Uterus (tissue), 4 donors: Measurements from ENCODE around the gene GJB4. TPM values are rescaled to one million over a fixed set of nuclear protein-coding genes. Genes with fewer than 3 reads are reported as not detected.
"Not testable (repeated sequence)": the region's sequence is repeated elsewhere in the genome, so short reads cannot be mapped to it uniquely, and the experiment has no call there.

Experiments
- DNase-seq, 2 donors: peaks; one replicate each; pipeline ENCODE4 v3.0.0-alpha.2; 2019 to 2020
- H3K27ac ChIP-seq, 2 donors: fragments of 200-600 bp; sonication (generic); 1 replicate in 1 of 2; 2 replicates in 1 of 2; pipeline ENCODE4 v1.5.1; 2016 to 2018
- H3K27me3 ChIP-seq, 2 donors: fragments of 200-600 bp; sonication (generic); one replicate each; pipeline ENCODE4 v1.5.1; 2018 to 2019; ENCODE audit warnings: control low read depth in 1 of 2
- H3K36me3 ChIP-seq, 2 donors: fragments of 200-600 bp; sonication (generic); one replicate each; pipeline ENCODE4 v1.5.1; 2019; ENCODE audit warnings: control low read depth in 1 of 2
- H3K4me1 ChIP-seq, 2 donors: fragments of 200-600 bp; sonication (generic); one replicate each; pipeline ENCODE4 v1.5.1; 2018 to 2019; ENCODE audit warnings: control low read depth in 1 of 2
- H3K4me3 ChIP-seq, 2 donors: fragments of 200-600 bp; sonication (generic); 1 replicate in 1 of 2; 2 replicates in 1 of 2; pipeline ENCODE4 v1.5.1; 2018 to 2019; ENCODE audit warnings: mild to moderate bottlenecking in 1 of 2
- H3K9me3 ChIP-seq, 2 donors: fragments of 200-600 bp; sonication (generic); one replicate each; pipeline ENCODE4 v1.5.1; 2019; ENCODE audit warnings: control low read depth in 1 of 2
- POLR2A ChIP-seq, 2 donors: fragments of 450-650 bp; IDR thresholded peaks; one replicate each; pipeline ENCODE4 v1.6.1; 2016; ENCODE audit warnings: antibody characterized with exemption in 2 of 2, mild to moderate bottlenecking in 1 of 2, moderate library complexity in 1 of 2
- intact Hi-C: fragments of 100-400 bp; cut with DNase I; formaldehyde crosslinking; loops from one replicate; pipeline ENCODE4 v1.15.1; 2023; ENCODE audit warnings: low total_unique reads
- total RNA-seq, 4 donors: library from RNA; depleted of rRNA in 3 of 4; stranded (reverse); fragments of >200 nt in 3 of 4; gene quantifications; one replicate each; pipeline versions ENCODE4 v1.1.0 to v1.2.4, GENCODE V29; 2014 to 2023
- TF ChIP-seq, protein P1 (sequence below), 4 experiments: fragments of 200-600 bp in 2 of 4; fragments of 450-650 bp in 2 of 4; sonication (generic) in 2 of 4; IDR thresholded peaks; one replicate each; pipeline ENCODE4 v1.5.1; 2016 to 2019; ENCODE audit warnings: antibody characterized with exemption in 4 of 4, mild to moderate bottlenecking in 2 of 4, moderate library complexity in 1 of 4
- donor health status: DM: yes; HTN: yes; CAD: no.

Gene GJB4
- total RNA-seq, 4 donors from 2014 or later, result not detected

DNA sequence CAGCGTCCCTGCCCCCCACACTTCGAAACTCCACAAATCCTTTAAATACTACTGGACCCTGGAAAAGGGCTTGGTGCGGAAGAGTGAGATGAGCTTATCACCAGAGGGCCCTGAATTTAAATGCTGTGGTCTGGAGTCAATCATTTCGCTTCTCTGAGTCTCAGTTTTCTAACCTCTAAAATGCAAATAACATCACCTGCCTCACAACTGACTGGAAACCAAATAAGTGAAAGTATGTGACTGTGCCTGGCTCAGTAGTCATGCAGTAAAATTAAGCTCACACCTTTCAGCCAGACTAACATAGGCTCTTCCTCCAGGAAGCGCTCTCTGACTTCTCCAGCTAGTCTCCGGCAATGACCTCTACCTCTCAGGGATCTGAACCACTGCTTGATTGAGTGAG, 37.5 kb downstream of the GJB4 start:
- H3K4me1 ChIP-seq, result no peaks in the 10 kb centered on the region
- H3K4me3 ChIP-seq, result no peak overlapping the region
- no peaks in the 10 kb centered on the region for H3K36me3 ChIP-seq
- no peak for DNase-seq
- H3K9me3 ChIP-seq, result no peaks in the 10 kb centered on the region
- H3K27ac ChIP-seq, result peak overlapping the region in 1 of 2 donors; percentile 77
- intact Hi-C loops, result no loop called here
- H3K27me3 ChIP-seq, result no peaks in the 10 kb centered on the region
- TF ChIP-seq, protein P1, sequence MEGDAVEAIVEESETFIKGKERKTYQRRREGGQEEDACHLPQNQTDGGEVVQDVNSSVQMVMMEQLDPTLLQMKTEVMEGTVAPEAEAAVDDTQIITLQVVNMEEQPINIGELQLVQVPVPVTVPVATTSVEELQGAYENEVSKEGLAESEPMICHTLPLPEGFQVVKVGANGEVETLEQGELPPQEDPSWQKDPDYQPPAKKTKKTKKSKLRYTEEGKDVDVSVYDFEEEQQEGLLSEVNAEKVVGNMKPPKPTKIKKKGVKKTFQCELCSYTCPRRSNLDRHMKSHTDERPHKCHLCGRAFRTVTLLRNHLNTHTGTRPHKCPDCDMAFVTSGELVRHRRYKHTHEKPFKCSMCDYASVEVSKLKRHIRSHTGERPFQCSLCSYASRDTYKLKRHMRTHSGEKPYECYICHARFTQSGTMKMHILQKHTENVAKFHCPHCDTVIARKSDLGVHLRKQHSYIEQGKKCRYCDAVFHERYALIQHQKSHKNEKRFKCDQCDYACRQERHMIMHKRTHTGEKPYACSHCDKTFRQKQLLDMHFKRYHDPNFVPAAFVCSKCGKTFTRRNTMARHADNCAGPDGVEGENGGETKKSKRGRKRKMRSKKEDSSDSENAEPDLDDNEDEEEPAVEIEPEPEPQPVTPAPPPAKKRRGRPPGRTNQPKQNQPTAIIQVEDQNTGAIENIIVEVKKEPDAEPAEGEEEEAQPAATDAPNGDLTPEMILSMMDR (IDR thresholded peaks at IDR 0.05), result no peak
- no peak for TF ChIP-seq POLR2A (IDR thresholded peaks at IDR 0.05)

DNA sequence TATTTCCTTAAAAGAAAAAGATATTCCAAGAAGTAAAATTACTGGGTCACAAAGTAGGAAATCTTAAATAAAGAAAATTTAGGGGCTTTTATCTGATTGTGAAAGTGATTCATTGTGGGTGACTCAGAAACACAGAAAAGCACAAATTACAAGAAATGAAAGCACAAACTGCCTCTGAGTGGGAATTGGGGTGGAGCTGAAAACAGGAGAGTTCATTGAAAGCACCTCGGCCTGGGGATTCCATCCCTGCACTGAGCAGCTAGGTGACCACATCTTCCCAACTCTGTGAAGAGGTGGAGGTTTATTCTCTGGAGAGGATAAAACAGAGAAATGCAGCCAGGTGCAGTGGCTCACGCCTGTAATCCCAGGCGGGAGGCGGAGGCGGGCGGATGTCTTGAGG, 40.7 kb downstream of the GJB4 start:
- Histone ChIP-seq H3K9me3 (no peaks in the 10 kb centered on the region), H3K4me1 (no peaks in the 10 kb centered on the region), H3K4me3 (no peak overlapping the region), H3K36me3 (no peaks in the 10 kb centered on the region), H3K27ac (peak overlapping the region in 1 of 2 donors; percentile 41), H3K27me3 (no peaks in the 10 kb centered on the region)
- DNase-seq, result no peak
- TF ChIP-seq POLR2A (IDR thresholded peaks at IDR 0.05), result no peak
- TF ChIP-seq, protein P1 (IDR thresholded peaks at IDR 0.05), result no peak
- intact Hi-C loops, result no loop called here

DNA sequence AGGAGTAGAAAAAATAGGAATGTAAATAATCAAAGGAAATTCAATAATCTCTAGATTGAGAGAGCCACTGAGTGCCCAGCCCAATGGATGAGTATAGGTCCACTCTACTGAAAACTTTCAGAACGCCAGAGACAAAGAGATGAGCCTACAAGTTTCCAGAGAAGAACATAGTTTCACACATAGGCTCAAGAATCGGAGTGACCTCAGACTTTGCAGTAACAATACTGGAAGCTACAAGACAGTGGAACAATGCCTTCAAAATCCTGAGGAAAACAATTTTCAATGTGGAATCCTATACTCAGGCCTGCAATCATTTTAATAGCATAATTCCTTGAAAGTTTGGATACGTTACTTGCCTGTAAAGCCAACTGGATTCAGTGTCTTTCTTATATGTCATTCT, 44.2 kb downstream of the GJB4 start:
- Histone ChIP-seq H3K27ac (no peak overlapping the region), H3K4me3 (no peak overlapping the region), H3K27me3 (no peaks in the 10 kb centered on the region), H3K36me3 (no peaks in the 10 kb centered on the region), H3K4me1 (no peaks in the 10 kb centered on the region), H3K9me3 (no peaks in the 10 kb centered on the region)
- DNase-seq, result no peak
- TF ChIP-seq POLR2A (IDR thresholded peaks at IDR 0.05), result no peak
- TF ChIP-seq, protein P1 (IDR thresholded peaks at IDR 0.05), result no peak
- intact Hi-C loops, result no loop called here

DNA sequence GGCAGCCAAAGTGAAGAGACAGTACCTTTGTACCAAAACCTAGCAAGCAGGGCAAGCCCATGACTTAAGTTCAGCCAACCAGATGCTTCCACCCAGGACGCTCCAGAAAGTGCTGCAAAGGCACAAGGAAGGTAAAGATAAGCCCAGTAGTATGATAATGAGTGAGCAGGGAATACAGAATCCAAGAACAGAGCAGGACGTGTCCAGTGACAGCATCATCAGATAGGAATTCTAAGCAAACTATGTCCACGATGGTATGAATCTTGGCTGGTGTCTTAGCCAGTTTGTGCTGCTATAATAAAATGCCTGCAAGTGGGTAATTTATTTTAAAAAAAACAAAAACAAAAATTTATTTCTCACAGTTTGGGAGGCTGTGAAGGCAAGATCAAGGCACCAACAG, 46.9 kb downstream of the GJB4 start:
- intact Hi-C loops, result no loop called here
- TF ChIP-seq POLR2A (IDR thresholded peaks at IDR 0.05), result no peak
- TF ChIP-seq, protein P1 (IDR thresholded peaks at IDR 0.05), result no peak
- Histone ChIP-seq H3K4me1 (no peaks in the 10 kb centered on the region), H3K9me3 (no peaks in the 10 kb centered on the region), H3K27me3 (no peaks in the 10 kb centered on the region), H3K4me3 (no peak overlapping the region), H3K36me3 (no peaks in the 10 kb centered on the region), H3K27ac (no peak overlapping the region)
- no peak for DNase-seq

DNA sequence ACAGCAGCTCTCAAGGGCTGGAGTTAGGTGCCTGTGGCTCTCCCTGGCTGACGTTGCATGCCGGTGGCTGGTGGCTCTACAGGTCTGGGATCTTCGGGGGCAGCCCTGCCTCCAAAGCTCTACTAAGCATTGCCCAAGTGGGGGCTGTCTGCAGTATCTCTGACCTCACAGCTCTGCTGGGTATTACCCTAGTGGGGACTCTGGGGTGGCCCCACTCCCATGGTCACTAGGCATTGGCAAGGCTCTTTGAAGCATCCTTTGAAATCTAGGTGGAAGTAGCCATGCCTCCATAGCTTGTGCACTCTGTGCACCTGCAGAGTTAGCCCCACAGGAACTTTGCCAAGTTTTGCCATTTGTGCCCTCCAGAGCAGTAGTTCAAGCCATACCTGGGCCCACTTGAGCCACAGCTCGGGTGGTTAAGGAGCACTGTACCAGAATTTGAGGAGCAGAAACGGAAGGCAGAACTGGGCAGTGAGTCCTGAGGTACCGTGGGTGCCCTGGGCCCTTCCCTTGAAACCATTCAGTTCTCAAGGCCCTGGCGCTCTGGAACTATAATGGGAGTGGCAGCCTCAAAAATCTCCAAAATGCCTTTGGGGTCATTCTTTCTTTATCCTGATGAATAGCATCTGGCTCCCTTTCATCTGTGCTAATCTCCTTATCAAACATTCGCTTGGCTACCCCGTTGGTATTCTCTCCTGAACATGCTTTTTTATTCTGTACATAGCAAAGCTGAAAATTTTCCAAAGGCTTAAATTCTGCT, 48.7 kb downstream of the GJB4 start:
- TF ChIP-seq, protein P1 (IDR thresholded peaks at IDR 0.05), result no peak
- no peak for TF ChIP-seq POLR2A (IDR thresholded peaks at IDR 0.05)
- Histone ChIP-seq H3K4me1 (no peaks in the 10 kb centered on the region), H3K9me3 (no peaks in the 10 kb centered on the region), H3K4me3 (no peak overlapping the region), H3K36me3 (no peaks in the 10 kb centered on the region), H3K27ac (no peak overlapping the region), H3K27me3 (no peaks in the 10 kb centered on the region)
- DNase-seq, result no peak
- intact Hi-C loops, result no loop called here

DNA sequence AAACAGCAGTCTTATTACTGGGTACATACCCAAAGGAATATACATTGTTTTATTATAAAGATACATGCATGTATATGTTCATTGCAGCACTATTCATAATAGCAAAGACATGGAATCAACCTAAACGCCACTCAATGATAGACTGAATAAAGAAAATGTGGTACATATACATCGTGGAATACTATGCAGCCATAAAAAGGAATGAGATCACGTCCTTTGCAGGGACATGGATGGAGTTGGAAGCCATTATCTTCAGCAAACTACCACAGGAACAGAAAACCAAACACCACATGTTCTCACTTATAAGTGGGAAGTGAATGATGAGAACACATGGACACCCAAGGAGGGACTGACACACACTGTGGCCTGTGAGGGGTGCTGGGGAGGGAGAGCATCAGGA, 51.2 kb downstream of the GJB4 start:
- DNase-seq, H3K36me3 ChIP-seq, intact Hi-C loops, H3K27ac ChIP-seq, H3K4me1 ChIP-seq, H3K27me3 ChIP-seq, H3K4me3 ChIP-seq, H3K9me3 ChIP-seq: not testable (repeated sequence)
